Measurements from ENCODE around the gene HLTF.

GRCh38 chr3:149005416-149005815 lies 80.9 kb downstream of the HLTF start:
- TF ChIP-seq, protein P1, sequence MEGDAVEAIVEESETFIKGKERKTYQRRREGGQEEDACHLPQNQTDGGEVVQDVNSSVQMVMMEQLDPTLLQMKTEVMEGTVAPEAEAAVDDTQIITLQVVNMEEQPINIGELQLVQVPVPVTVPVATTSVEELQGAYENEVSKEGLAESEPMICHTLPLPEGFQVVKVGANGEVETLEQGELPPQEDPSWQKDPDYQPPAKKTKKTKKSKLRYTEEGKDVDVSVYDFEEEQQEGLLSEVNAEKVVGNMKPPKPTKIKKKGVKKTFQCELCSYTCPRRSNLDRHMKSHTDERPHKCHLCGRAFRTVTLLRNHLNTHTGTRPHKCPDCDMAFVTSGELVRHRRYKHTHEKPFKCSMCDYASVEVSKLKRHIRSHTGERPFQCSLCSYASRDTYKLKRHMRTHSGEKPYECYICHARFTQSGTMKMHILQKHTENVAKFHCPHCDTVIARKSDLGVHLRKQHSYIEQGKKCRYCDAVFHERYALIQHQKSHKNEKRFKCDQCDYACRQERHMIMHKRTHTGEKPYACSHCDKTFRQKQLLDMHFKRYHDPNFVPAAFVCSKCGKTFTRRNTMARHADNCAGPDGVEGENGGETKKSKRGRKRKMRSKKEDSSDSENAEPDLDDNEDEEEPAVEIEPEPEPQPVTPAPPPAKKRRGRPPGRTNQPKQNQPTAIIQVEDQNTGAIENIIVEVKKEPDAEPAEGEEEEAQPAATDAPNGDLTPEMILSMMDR (conservative IDR thresholded peaks at IDR 0.05; ENCODE audit: low read depth in 2 of 2): no peak
- TF ChIP-seq POLR2AphosphoS5 (IDR thresholded peaks at IDR 0.05; ENCODE audit: low read depth) (no peak), NANOG (IDR thresholded peaks at IDR 0.05; ENCODE audit: borderline replicate concordance) (no peak), EZH2phosphoT487 (IDR thresholded peaks at IDR 0.05; ENCODE audit: unreplicated experiment) (no peak), EZH2 (IDR thresholded peaks at IDR 0.05; ENCODE audit: low read depth, unreplicated experiment) (no peak)
- TF ChIP-seq, protein P2, sequence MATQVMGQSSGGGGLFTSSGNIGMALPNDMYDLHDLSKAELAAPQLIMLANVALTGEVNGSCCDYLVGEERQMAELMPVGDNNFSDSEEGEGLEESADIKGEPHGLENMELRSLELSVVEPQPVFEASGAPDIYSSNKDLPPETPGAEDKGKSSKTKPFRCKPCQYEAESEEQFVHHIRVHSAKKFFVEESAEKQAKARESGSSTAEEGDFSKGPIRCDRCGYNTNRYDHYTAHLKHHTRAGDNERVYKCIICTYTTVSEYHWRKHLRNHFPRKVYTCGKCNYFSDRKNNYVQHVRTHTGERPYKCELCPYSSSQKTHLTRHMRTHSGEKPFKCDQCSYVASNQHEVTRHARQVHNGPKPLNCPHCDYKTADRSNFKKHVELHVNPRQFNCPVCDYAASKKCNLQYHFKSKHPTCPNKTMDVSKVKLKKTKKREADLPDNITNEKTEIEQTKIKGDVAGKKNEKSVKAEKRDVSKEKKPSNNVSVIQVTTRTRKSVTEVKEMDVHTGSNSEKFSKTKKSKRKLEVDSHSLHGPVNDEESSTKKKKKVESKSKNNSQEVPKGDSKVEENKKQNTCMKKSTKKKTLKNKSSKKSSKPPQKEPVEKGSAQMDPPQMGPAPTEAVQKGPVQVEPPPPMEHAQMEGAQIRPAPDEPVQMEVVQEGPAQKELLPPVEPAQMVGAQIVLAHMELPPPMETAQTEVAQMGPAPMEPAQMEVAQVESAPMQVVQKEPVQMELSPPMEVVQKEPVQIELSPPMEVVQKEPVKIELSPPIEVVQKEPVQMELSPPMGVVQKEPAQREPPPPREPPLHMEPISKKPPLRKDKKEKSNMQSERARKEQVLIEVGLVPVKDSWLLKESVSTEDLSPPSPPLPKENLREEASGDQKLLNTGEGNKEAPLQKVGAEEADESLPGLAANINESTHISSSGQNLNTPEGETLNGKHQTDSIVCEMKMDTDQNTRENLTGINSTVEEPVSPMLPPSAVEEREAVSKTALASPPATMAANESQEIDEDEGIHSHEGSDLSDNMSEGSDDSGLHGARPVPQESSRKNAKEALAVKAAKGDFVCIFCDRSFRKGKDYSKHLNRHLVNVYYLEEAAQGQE (IDR thresholded peaks at IDR 0.05; ENCODE audit: unreplicated experiment): no peak

All from GM23338 (cell line).